Gastroesophageal sphincter (tissue), 4 donors: Measurements from ENCODE around the gene MAML3. TPM values are rescaled to one million over a fixed set of nuclear protein-coding genes. Genes with fewer than 3 reads are reported as not detected.

Source experiments
- ATAC-seq: fragments of 150-250 bp; one replicate; pipeline ENCODE4 v1.9.1; 2016; ENCODE audit warnings: mild to moderate bottlenecking, moderate library complexity
- H3K27ac ChIP-seq, 4 donors: fragments of 200-600 bp; sonication (generic) in 3 of 4; 1 replicate in 3 of 4; 2 replicates in 1 of 4; pipeline ENCODE4 v1.5.1; 2016 to 2019
- H3K27me3 ChIP-seq: fragments of 200-600 bp; sonication (generic); one replicate; pipeline ENCODE4 v1.5.1; 2019
- H3K36me3 ChIP-seq, 2 donors: fragments of 200-600 bp; sonication (generic); one replicate each; pipeline ENCODE4 v1.5.1; 2019; ENCODE audit warnings: control low read depth in 1 of 2
- H3K4me1 ChIP-seq, 3 donors: fragments of 200-600 bp; sonication (generic); 1 replicate in 2 of 3; 2 replicates in 1 of 3; pipeline ENCODE4 v1.5.1; 2016 to 2019; ENCODE audit warnings: control low read depth in 2 of 3
- H3K4me3 ChIP-seq, 2 donors: fragments of 200-600 bp; sonication (generic); one replicate each; pipeline ENCODE4 v1.5.1; 2019; ENCODE audit warnings: mild to moderate bottlenecking in 1 of 2, moderate library complexity in 1 of 2
- H3K9me3 ChIP-seq, 3 donors: fragments of 200-600 bp; sonication (generic); one replicate each; pipeline ENCODE4 v1.5.1; 2017 to 2019; ENCODE audit warnings: control low read depth in 2 of 3
- EP300 ChIP-seq: sonication (generic); formaldehyde crosslinking; IDR thresholded peaks from one replicate; pipeline ENCODE4 v1.6.1; 2017; ENCODE audit warnings: antibody characterized with exemption, mild to moderate bottlenecking
- POLR2A ChIP-seq, 2 donors: fragments of 450-650 bp; IDR thresholded peaks; one replicate each; pipeline ENCODE4 v1.6.1; 2017; ENCODE audit warnings: antibody characterized with exemption in 2 of 2, mild to moderate bottlenecking in 2 of 2, moderate library complexity in 1 of 2
- POLR2AphosphoS5 ChIP-seq: sonication (generic); formaldehyde crosslinking; IDR thresholded peaks from one replicate; pipeline ENCODE4 v1.6.1; 2017; ENCODE audit warnings: antibody characterized with exemption
- WGBS, 2 donors: methylation state at CpG; one replicate each; pipeline ENCODE4 v1.1.5; 2018; ENCODE audit warnings: low coverage in 1 of 2; 5-methylcytosine and 5-hydroxymethylcytosine counted together
- total RNA-seq, 4 donors: library from RNA; depleted of rRNA; stranded (reverse); fragments of >200 nt; gene quantifications; one replicate each; pipeline ENCODE4 v1.1.0, GENCODE V29; 2016
- TF ChIP-seq, protein P1 (sequence below), 4 experiments: fragments of 200-600 bp in 2 of 4; fragments of 450-650 bp in 2 of 4; sonication (generic) in 1 of 4; IDR thresholded peaks; one replicate each; pipeline ENCODE4 v1.5.1; 2017 to 2019; ENCODE audit warnings: antibody characterized with exemption in 4 of 4, mild to moderate bottlenecking in 2 of 4, moderate library complexity in 2 of 4

Gene MAML3
- total RNA-seq, 4 donors from 2014 or later: 5.3 to 10.6 (median 9.3) TPM

DNA sequence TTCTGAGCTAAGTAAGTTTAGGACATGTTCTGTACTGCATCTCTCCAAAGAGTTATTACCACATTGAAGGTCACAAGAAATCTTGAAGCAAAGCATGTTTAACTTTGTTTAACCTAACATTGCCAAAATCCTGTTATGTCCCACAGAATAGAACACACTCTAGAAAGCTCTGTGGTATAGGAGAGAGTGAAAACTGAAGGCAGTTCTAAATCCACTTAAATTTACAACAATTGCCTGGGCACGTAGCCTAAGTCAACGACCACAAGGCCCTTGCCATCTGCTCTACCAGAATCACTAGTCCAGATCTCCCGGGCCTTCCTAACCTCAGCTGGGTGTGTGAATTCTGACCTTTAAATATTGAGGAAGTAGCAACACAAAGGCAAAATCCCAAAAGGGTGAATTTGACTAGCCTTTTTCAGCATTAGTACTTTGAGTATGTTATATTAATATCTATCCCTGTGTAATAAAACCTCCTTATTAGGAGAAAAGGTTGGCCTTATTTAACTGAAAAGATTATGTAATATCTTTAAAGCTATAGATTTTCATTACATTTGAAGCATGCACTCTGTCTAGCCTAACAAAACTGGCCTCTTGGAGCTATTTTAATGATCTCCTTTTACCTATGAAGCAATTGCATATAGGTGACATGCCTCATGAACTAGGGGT, 4.5 kb upstream of the MAML3 start:
- ATAC-seq: peak; percentile 9
- Histone ChIP-seq H3K4me1 (peaks cover 0 to 30% (median 3%) of the 10 kb centered on the region in 3 donors), H3K4me3 (no peak overlapping the region), H3K27ac (peak overlapping the region; percentile 67 to 78 (median 70)), H3K27me3 (no peaks in the 10 kb centered on the region), H3K36me3 (no peaks in the 10 kb centered on the region), H3K9me3 (peaks cover 0 to 3% (median 0%) of the 10 kb centered on the region in 3 donors)
- no peak for TF ChIP-seq POLR2A (IDR thresholded peaks at IDR 0.05)
- peak; percentile 93 for TF ChIP-seq POLR2AphosphoS5
- 7 to 16% methylated on average over 3 of the region's 3 CpGs for WGBS, 2 donors

DNA sequence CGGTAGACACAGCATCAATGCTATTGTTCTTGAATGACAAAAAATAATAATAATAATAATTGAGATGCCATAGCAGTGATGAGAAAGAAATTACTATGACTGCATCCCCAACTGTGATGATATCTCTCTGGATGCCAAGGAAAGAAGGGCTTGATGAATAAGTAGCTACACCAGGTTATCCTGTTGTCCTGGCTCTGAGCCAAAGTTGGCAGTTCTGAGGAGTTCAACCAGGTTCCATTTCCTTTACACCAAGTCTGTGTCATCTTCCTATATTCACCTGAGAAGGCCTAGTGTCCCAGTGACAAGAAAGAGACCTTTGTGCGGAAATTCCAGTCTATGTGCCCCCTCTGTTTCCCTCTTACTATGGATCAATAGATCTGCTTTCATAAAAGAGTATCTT, 3.4 kb upstream of the MAML3 start:
- Histone ChIP-seq H3K4me1 (peaks cover 0 to 23% (median 3%) of the 10 kb centered on the region in 3 donors), H3K36me3 (no peaks in the 10 kb centered on the region), H3K27ac (peak overlapping the region; percentile 67 to 78 (median 70)), H3K4me3 (no peak overlapping the region), H3K27me3 (no peaks in the 10 kb centered on the region), H3K9me3 (peaks cover 0 to 3% (median 0%) of the 10 kb centered on the region in 3 donors)
- 100% methylated on average over 1 of the region's 2 CpGs for WGBS, 2 donors
- TF ChIP-seq POLR2A (IDR thresholded peaks at IDR 0.05) (no peak), POLR2AphosphoS5 (no peak), EP300 (no peak)
- TF ChIP-seq, protein P1, sequence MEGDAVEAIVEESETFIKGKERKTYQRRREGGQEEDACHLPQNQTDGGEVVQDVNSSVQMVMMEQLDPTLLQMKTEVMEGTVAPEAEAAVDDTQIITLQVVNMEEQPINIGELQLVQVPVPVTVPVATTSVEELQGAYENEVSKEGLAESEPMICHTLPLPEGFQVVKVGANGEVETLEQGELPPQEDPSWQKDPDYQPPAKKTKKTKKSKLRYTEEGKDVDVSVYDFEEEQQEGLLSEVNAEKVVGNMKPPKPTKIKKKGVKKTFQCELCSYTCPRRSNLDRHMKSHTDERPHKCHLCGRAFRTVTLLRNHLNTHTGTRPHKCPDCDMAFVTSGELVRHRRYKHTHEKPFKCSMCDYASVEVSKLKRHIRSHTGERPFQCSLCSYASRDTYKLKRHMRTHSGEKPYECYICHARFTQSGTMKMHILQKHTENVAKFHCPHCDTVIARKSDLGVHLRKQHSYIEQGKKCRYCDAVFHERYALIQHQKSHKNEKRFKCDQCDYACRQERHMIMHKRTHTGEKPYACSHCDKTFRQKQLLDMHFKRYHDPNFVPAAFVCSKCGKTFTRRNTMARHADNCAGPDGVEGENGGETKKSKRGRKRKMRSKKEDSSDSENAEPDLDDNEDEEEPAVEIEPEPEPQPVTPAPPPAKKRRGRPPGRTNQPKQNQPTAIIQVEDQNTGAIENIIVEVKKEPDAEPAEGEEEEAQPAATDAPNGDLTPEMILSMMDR (IDR thresholded peaks at IDR 0.05): no peak
- ATAC-seq: no peak

DNA sequence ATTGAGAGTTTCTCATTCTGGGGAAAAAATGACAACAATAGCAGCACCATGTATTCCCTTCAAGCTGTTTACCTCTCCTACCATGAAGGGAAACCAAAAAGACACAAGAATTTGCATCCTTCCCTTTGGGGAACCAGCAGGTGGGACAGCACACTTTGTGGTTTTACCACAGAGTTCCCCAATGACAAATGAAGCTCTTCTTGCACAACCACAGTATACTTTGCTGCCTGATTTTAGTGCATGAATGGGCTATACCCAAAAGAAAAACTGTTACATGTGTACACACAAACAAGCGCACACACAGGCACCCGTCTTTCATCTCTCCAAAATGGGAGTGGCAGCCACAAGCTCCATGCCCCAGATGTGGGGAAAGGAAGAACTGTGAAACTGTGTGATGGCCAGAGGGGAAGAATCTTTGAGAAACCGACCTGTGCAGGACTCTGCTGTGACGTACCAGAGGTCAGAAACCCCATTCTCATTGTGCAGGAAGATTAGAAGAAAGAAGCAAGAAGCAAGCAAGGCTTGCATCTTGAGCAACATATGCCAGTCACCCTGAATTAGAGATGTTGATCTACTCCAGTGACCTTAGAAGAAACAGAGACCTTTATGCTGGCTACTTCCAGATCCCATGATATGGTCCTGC, 2.7 kb upstream of the MAML3 start:
- no peaks in the 10 kb centered on the region for H3K27me3 ChIP-seq
- H3K36me3 ChIP-seq: no peaks in the 10 kb centered on the region
- H3K27ac ChIP-seq: no peak overlapping the region
- no peak for ATAC-seq
- TF ChIP-seq EP300 (no peak), POLR2AphosphoS5 (no peak), POLR2A (IDR thresholded peaks at IDR 0.05) (no peak)
- TF ChIP-seq, protein P1 (IDR thresholded peaks at IDR 0.05): no peak
- 72 to 77% methylated on average over 2 to 4 of the region's 4 CpGs for WGBS, 2 donors
- H3K4me3 ChIP-seq: no peak overlapping the region
- H3K4me1 ChIP-seq: peaks cover 0 to 23% (median 3%) of the 10 kb centered on the region in 3 donors
- no peaks in the 10 kb centered on the region for H3K9me3 ChIP-seq

DNA sequence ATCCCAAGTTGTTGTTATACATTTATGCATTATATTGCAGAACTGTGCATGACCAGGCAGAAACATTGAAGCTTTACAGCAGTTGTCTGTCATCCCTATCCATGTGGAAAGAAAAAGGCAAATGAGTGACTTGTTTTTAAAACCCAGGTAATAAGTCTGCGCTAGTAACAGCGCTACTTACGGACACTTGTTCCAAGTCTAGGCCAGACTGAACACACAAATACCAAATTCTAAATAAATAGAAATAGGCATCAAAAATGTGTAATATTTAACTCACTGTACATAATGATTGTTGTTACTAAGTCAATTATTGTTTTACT, 548 bp upstream of the MAML3 start:
- H3K9me3 ChIP-seq: no peaks in the 10 kb centered on the region
- H3K36me3 ChIP-seq: no peaks in the 10 kb centered on the region
- H3K4me1 ChIP-seq: peaks cover 0 to 29% (median 3%) of the 10 kb centered on the region in 3 donors
- TF ChIP-seq, protein P1 (IDR thresholded peaks at IDR 0.05): no peak
- no peak for TF ChIP-seq POLR2A (IDR thresholded peaks at IDR 0.05)
- no peak for TF ChIP-seq POLR2AphosphoS5
- TF ChIP-seq EP300: no peak
- H3K27me3 ChIP-seq: no peaks in the 10 kb centered on the region
- peak overlapping the region; percentile 59 to 86 for H3K4me3 ChIP-seq
- 55 to 60% methylated on average over 3 of the region's 3 CpGs for WGBS, 2 donors
- ATAC-seq: no peak
- H3K27ac ChIP-seq: peak overlapping the region; percentile 84 to 100 (median 98)

DNA sequence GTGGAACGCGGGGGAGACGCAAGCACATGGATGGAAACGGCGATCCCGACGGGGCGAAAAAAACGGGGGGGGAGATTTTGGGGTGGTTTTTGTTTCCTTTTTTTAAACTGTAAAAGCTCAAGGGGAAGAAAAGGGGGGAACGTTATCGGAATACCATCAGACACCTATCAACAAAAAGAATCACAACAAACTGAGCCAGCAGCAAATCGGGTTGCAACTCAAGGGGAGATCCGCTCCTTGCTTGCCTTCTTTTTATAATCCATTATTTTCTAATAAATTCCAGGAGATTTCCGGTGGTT, 616 bp downstream of the MAML3 start:
- Histone ChIP-seq H3K27me3 (no peaks in the 10 kb centered on the region), H3K36me3 (no peaks in the 10 kb centered on the region), H3K4me3 (peak overlapping the region; percentile 59 to 86), H3K4me1 (peaks cover 0 to 27% (median under 1%) of the 10 kb centered on the region in 3 donors), H3K9me3 (no peaks in the 10 kb centered on the region), H3K27ac (peak overlapping the region; percentile 84 to 100 (median 98))
- WGBS, 2 donors: 0% methylated on average over 6 to 12 of the region's 14 CpGs
- TF ChIP-seq POLR2A (IDR thresholded peaks at IDR 0.05) (no peak), EP300 (no peak), POLR2AphosphoS5 (no peak)
- TF ChIP-seq, protein P1 (IDR thresholded peaks at IDR 0.05): no peak
- no peak for ATAC-seq
